Panc1 (cell line): ENCODE data around the gene INMT. TPM values are rescaled to one million over a fixed set of nuclear protein-coding genes. Genes with fewer than 3 reads are reported as not detected.

Source experiments
- ATAC-seq: fragments of 200-7000 bp; cut with Tn5 transposase; 2 replicates; pipeline ENCODE4 v1.9.1; 2020; ENCODE audit warnings: mild to moderate bottlenecking, moderate library complexity
- BruUV-seq: library from RNA; stranded (reverse); fragments of 400-500 nt; replicated peaks from 2 replicates; lab custom pipeline; 2021; lab: Mats Ljungman, UMichigan
- CTCF ChIA-PET: fragments of 300-600 bp; sonication (Branson Sonifier 250); formaldehyde crosslinking; loops from one replicate; lab custom pipeline; 2022; ENCODE audit warnings: antibody characterized with exemption; lab: Charles Lee
- POLR2A ChIA-PET: fragments of 300-600 bp; sonication (Branson Sonifier 250); formaldehyde crosslinking; loops from one replicate; lab custom pipeline; 2022; ENCODE audit warnings: antibody characterized with exemption; lab: Charles Lee
- DNase-seq: peaks from one replicate; pipeline ENCODE4 v3.0.0-alpha.2; 2010; ENCODE audit warnings: low read depth, low spot score
- H3K27ac ChIP-seq: 2 replicates; pipeline ENCODE4 v1.5.1; 2011; ENCODE audit warnings: mild to moderate bottlenecking, low read length, inconsistent platforms
- H3K27me3 ChIP-seq: fragments of 200-500 bp; sonication (Bioruptor generic); 2 replicates; pipeline ENCODE4 v1.6.0; 2014; ENCODE audit warnings: low read length, inconsistent platforms; ENCODE audit not compliant: control insufficient read depth, insufficient read depth
- H3K36me3 ChIP-seq: fragments of 200-500 bp; sonication (Bioruptor generic); 2 replicates; pipeline ENCODE4 v1.5.1; 2014; ENCODE audit warnings: inconsistent platforms, mild to moderate bottlenecking, low read length, moderate library complexity; ENCODE audit not compliant: control insufficient read depth, insufficient read depth
- H3K4me1 ChIP-seq: 2 replicates; pipeline ENCODE4 v1.5.1; 2011; ENCODE audit warnings: inconsistent platforms, mild to moderate bottlenecking, low read length, moderate library complexity; ENCODE audit not compliant: control insufficient read depth, insufficient read depth
- H3K4me3 ChIP-seq, 2 experiments: 2 replicates each; pipeline ENCODE4 v1.5.1; 2011 to 2012; ENCODE audit warnings: low read depth in 2 of 2, low read length in 2 of 2, mild to moderate bottlenecking in 2 of 2, inconsistent platforms in 1 of 2, moderate library complexity in 1 of 2
- H3K9me3 ChIP-seq: fragments of 200-500 bp; sonication (Bioruptor generic); 2 replicates; pipeline ENCODE4 v1.5.1; 2014; ENCODE audit warnings: low read depth, mild to moderate bottlenecking, inconsistent platforms, low read length, moderate library complexity; ENCODE audit not compliant: control insufficient read depth, insufficient read depth
- CTCF ChIP-seq: fragments of 450-650 bp; IDR thresholded peaks from 2 replicates; pipeline ENCODE4 v1.5.1; 2017; ENCODE audit warnings: mild to moderate bottlenecking
- POLR2AphosphoS5 ChIP-seq: IDR thresholded peaks from 2 replicates; pipeline ENCODE4 v1.6.1; 2012; ENCODE audit warnings: mild to moderate bottlenecking, low read depth, low read length, moderate library complexity
- REST ChIP-seq, 2 experiments: IDR thresholded peaks; 2 replicates each; pipeline ENCODE4 v1.6.1; 2011 to 2012; ENCODE audit warnings: low read depth in 2 of 2, control low read depth in 1 of 2, low read length in 1 of 2, mild to moderate bottlenecking in 1 of 2, moderate library complexity in 1 of 2; ENCODE audit not compliant: insufficient read depth in 1 of 2
- SIN3A ChIP-seq: IDR thresholded peaks from 2 replicates; pipeline ENCODE4 v1.6.1; 2012; ENCODE audit warnings: low read depth, mild to moderate bottlenecking, low read length, moderate library complexity, borderline replicate concordance; ENCODE audit not compliant: insufficient read depth
- TCF7L2 ChIP-seq: IDR thresholded peaks from 2 replicates; pipeline ENCODE4 v1.6.1; 2011; ENCODE audit warnings: mild to moderate bottlenecking, low read depth, low read length, inconsistent platforms
- in situ Hi-C: cut with HindIII; loops from 2 replicates; pipeline ENCODE4 v1.10.0; 2016; ENCODE audit warnings: low sequenced_read_pairs, low pct_unique_long_range_greater_than_20kb
- intact Hi-C: fragments of 100-400 bp; cut with micrococcal nuclease; formaldehyde crosslinking; loops from one replicate; pipeline ENCODE4 v1.10.0; 2022; ENCODE audit not compliant: unreplicated experiment
- total RNA-seq: library from RNA; stranded (reverse); gene quantifications from one replicate; pipeline ENCODE4 v1.2.1, GENCODE V29; 2021; ENCODE audit not compliant: unreplicated experiment

INMT gene
- total RNA-seq, 1 experiment from 2014 or later = 0.13 TPM

- POLR2A ChIA-PET = no interaction called here
- in situ Hi-C loops = no loop called here
- intact Hi-C loops = loop anchor here (10.0 kb wide), 1 partner anchor 63 kb away; no protein-coding TSS in a partner anchor
- no peak overlapping the region for H3K27ac ChIP-seq
- BruUV-seq = no TSS peak
- TF ChIP-seq CTCF = no peak
- TF ChIP-seq POLR2AphosphoS5 = no peak
- CTCF ChIA-PET = interaction anchor here (0.7 kb wide), 2 partner anchors 46 to 189 kb away, joined by 3 read pairs; no protein-coding TSS in a partner anchor
- H3K9me3 ChIP-seq = no peaks in the 10 kb centered on the region
- ATAC-seq (no peak), DNase-seq (no peak)
- peaks cover 5% of the 10 kb centered on the region for H3K27me3 ChIP-seq
- H3K4me3 ChIP-seq = no peak overlapping the region
- no peaks in the 10 kb centered on the region for H3K4me1 ChIP-seq
- H3K36me3 ChIP-seq = no peaks in the 10 kb centered on the region
Measured at GRCh38 chr7:30738026-30738915, 13.7 kb upstream of the INMT start.

GRCh38 chr7:30739691-30740090 is 12.2 kb upstream of the INMT start:
- in situ Hi-C loops = no loop called here
- Histone ChIP-seq H3K27me3 (peaks cover 4% of the 10 kb centered on the region; the same call in 1 of the 2 replicates), H3K4me3 (no peak overlapping the region), H3K36me3 (no peaks in the 10 kb centered on the region), H3K4me1 (no peaks in the 10 kb centered on the region), H3K27ac (no peak overlapping the region), H3K9me3 (no peaks in the 10 kb centered on the region)
- intact Hi-C loops = loop anchor here (5.0 to 10.0 kb wide), 2 partner anchors 65 to 112 kb away; no protein-coding TSS in a partner anchor
- BruUV-seq = no TSS peak
- TF ChIP-seq TCF7L2 (no peak), SIN3A (no peak), REST (IDR thresholded peaks at IDR 0.05; ENCODE audit: insufficient read depth in 1 of 2, low read depth in 2 of 2, low read length in 1 of 2) (no peak), POLR2AphosphoS5 (no peak), CTCF (no peak)
- no peak for ATAC-seq
- ChIA-PET CTCF (interaction anchor here (0.7 to 1.7 kb wide), 3 partner anchors 10 to 114 kb away, joined by 4 read pairs; no protein-coding TSS in a partner anchor), POLR2A (no interaction called here)
- no peak for DNase-seq
